IMR-90 (cell line): ENCODE measurements around the gene MAP1LC3B. TPM values are rescaled to one million over a fixed set of nuclear protein-coding genes. Genes with fewer than 3 reads are reported as not detected.

ENCODE experiments used
- ATAC-seq: fragments of 200-7000 bp; cut with Tn5 transposase; 2 replicates; pipeline ENCODE4 v1.9.1; 2020; ENCODE audit warnings: low read depth, mild to moderate bottlenecking, moderate library complexity
- BruUV-seq: library from RNA; stranded (reverse); fragments of 400-500 nt; replicated peaks from 2 replicates; lab custom pipeline; 2021; lab: Mats Ljungman, UMichigan
- CTCF ChIA-PET: fragments of 300-600 bp; formaldehyde crosslinking; extraction: SDS; loops from one replicate; lab custom pipeline; 2021; ENCODE audit warnings: antibody characterized with exemption; lab: Yijun Ruan, JAX
- POLR2A ChIA-PET: fragments of 300-600 bp; sonication (Branson Sonifier 250); formaldehyde crosslinking; loops from one replicate; lab custom pipeline; 2022; ENCODE audit warnings: antibody characterized with exemption; ENCODE audit not compliant: unreplicated experiment; lab: Charles Lee
- DNase-seq: peaks from one replicate; pipeline ENCODE4 v3.0.0; 2013
- H2AFZ ChIP-seq: replicated peaks from 2 replicates; pipeline ENCODE3; 2013; ENCODE audit warnings: low read length, mild to moderate bottlenecking; ENCODE audit not compliant: poor library complexity
- H2AK5ac ChIP-seq: 2 replicates; pipeline ENCODE4 v1.6.1; 2013; ENCODE audit warnings: low read depth, low read length, inconsistent platforms
- H2AK9ac ChIP-seq: replicated peaks from 2 replicates; pipeline ENCODE3; 2013; ENCODE audit warnings: mild to moderate bottlenecking, low read depth, low read length, moderate library complexity; ENCODE audit not compliant: poor library complexity
- H2BK120ac ChIP-seq: 2 replicates; pipeline ENCODE4 v1.6.1; 2013; ENCODE audit warnings: low read depth, low read length, inconsistent platforms
- H2BK15ac ChIP-seq: 3 replicates; pipeline ENCODE4 v1.6.1; 2013; ENCODE audit warnings: low read depth, low read length, inconsistent platforms
- H2BK20ac ChIP-seq: 2 replicates; pipeline ENCODE4 v1.6.1; 2013; ENCODE audit warnings: low read depth, mild to moderate bottlenecking, inconsistent platforms, low read length, moderate library complexity
- H2BK5ac ChIP-seq: 2 replicates; pipeline ENCODE4 v1.6.1; 2013; ENCODE audit warnings: mild to moderate bottlenecking, low read depth, low read length, inconsistent platforms; ENCODE audit not compliant: poor library complexity, severe bottlenecking
- H3K14ac ChIP-seq: replicated peaks from 2 replicates; pipeline ENCODE4 v1.6.1; 2013; ENCODE audit warnings: low read depth, low read length, inconsistent platforms
- H3K18ac ChIP-seq: 2 replicates; pipeline ENCODE4 v1.6.1; 2013; ENCODE audit warnings: low read depth, low read length, control low read depth
- H3K23ac ChIP-seq: 2 replicates; pipeline ENCODE4 v1.6.1; 2013; ENCODE audit warnings: low read depth, low read length, inconsistent platforms
- H3K27ac ChIP-seq: 2 replicates; pipeline ENCODE4 v1.5.1; 2013; ENCODE audit warnings: mild to moderate bottlenecking, control low read depth, low read length; ENCODE audit not compliant: insufficient read depth
- H3K27me3 ChIP-seq: 2 replicates; pipeline ENCODE4 v1.6.1; 2013; ENCODE audit warnings: low read length; ENCODE audit not compliant: control insufficient read depth, insufficient read depth
- H3K36me3 ChIP-seq: 2 replicates; pipeline ENCODE4 v1.6.1; 2013; ENCODE audit warnings: low read length, mixed read lengths; ENCODE audit not compliant: control insufficient read depth, insufficient read depth
- H3K4ac ChIP-seq: 2 replicates; pipeline ENCODE4 v1.6.1; 2013; ENCODE audit warnings: low read depth, low read length, inconsistent platforms
- H3K4me1 ChIP-seq: 2 replicates; pipeline ENCODE4 v1.6.1; 2013; ENCODE audit warnings: low read length, mixed read lengths; ENCODE audit not compliant: control insufficient read depth, insufficient read depth
- H3K4me2 ChIP-seq: 2 replicates; pipeline ENCODE4 v1.6.1; 2013; ENCODE audit warnings: low read depth, mild to moderate bottlenecking, control low read depth, low read length, moderate library complexity
- H3K4me3 ChIP-seq: 2 replicates; pipeline ENCODE4 v1.5.1; 2013; ENCODE audit warnings: low read depth, mild to moderate bottlenecking, control low read depth, low read length, moderate library complexity; ENCODE audit not compliant: insufficient read depth
- H3K56ac ChIP-seq: 2 replicates; pipeline ENCODE4 v1.6.1; 2013; ENCODE audit warnings: low read length, inconsistent platforms; ENCODE audit not compliant: insufficient read depth; ENCODE audit errors: extremely low read depth
- H3K79me1 ChIP-seq, 2 experiments: 2 replicates each; pipeline ENCODE4 v1.6.1; 2013; ENCODE audit warnings: low read length in 2 of 2, inconsistent platforms in 1 of 2, low read depth in 1 of 2
- H3K9ac ChIP-seq: 2 replicates; pipeline ENCODE4 v1.6.1; 2013; ENCODE audit warnings: low read depth, low read length, control low read depth
- H3K9me1 ChIP-seq: 2 replicates; pipeline ENCODE4 v1.6.1; 2013; ENCODE audit warnings: low read length, inconsistent platforms; ENCODE audit not compliant: insufficient read depth
- H3K9me3 ChIP-seq: 2 replicates; pipeline ENCODE4 v1.6.1; 2013; ENCODE audit warnings: low read length; ENCODE audit not compliant: control insufficient read depth, insufficient read depth
- H4K20me1 ChIP-seq: 2 replicates; pipeline ENCODE4 v1.6.1; 2013; ENCODE audit warnings: low read length, inconsistent platforms; ENCODE audit not compliant: insufficient read depth
- H4K5ac ChIP-seq: 2 replicates; pipeline ENCODE4 v1.6.1; 2013; ENCODE audit warnings: mild to moderate bottlenecking, low read depth, low read length, control low read depth
- H4K8ac ChIP-seq, 2 experiments: 2 replicates each; pipeline ENCODE4 v1.6.1; 2013; ENCODE audit warnings: low read depth in 2 of 2, low read length in 2 of 2, control low read depth in 1 of 2, inconsistent platforms in 1 of 2
- H4K91ac ChIP-seq: 2 replicates; pipeline ENCODE4 v1.6.1; 2013; ENCODE audit warnings: low read depth, low read length, inconsistent platforms; ENCODE audit not compliant: insufficient read depth
- BHLHE40 ChIP-seq: fragments of 150-350 bp; IDR thresholded peaks from 2 replicates; pipeline ENCODE4 v1.6.1; 2016; ENCODE audit warnings: mild to moderate bottlenecking, low read depth, low read length
- CEBPB ChIP-seq: IDR thresholded peaks from 2 replicates; pipeline ENCODE4 v1.6.1; 2012; ENCODE audit warnings: low read depth, low read length, improper control_type of control experiment
- CHD1 ChIP-seq: IDR thresholded peaks from 2 replicates; pipeline ENCODE4 v1.6.1; 2012; ENCODE audit warnings: low read depth, low read length, improper control_type of control experiment
- FOS ChIP-seq: fragments of 150-350 bp; IDR thresholded peaks from 2 replicates; pipeline ENCODE4 v1.6.1; 2016; ENCODE audit warnings: low read depth, low read length
- MAFK ChIP-seq: IDR thresholded peaks from 2 replicates; pipeline ENCODE4 v1.6.1; 2012; ENCODE audit warnings: low read depth, low read length, improper control_type of control experiment
- NFE2L2 ChIP-seq: fragments of 150-350 bp; IDR thresholded peaks from 2 replicates; pipeline ENCODE4 v1.6.1; 2016; ENCODE audit warnings: low read depth, mild to moderate bottlenecking, low read length
- RAD21 ChIP-seq: IDR thresholded peaks from 2 replicates; pipeline ENCODE4 v1.6.1; 2012; ENCODE audit warnings: low read length, improper control_type of control experiment
- RCOR1 ChIP-seq: IDR thresholded peaks from 2 replicates; pipeline ENCODE4 v1.6.1; 2012; ENCODE audit warnings: mild to moderate bottlenecking, low read length, improper control_type of control experiment; ENCODE audit not compliant: insufficient replicate concordance
- WGBS, 2 experiments: methylation state at CpG; one replicate each; pipeline versions ENCODE4 v1.1.5 to v1.1.7; 2013; ENCODE audit warnings: missing lambda C conversion rate in 2 of 2; ENCODE audit not compliant: insufficient read length in 1 of 2; ENCODE audit errors: extremely low coverage in 2 of 2; 5-methylcytosine and 5-hydroxymethylcytosine counted together
- dilution Hi-C: fragments of 300-500 bp; cut with HindIII; formaldehyde crosslinking; loops from one replicate; pipeline ENCODE4 v1.14.3; 2018; ENCODE audit warnings: low sequenced_read_pairs; ENCODE audit not compliant: unreplicated experiment
- in situ Hi-C: fragments of 300-500 bp; cut with MboI; formaldehyde crosslinking; loops from 3 replicates; pipeline ENCODE4 v1.14.3; 2019; ENCODE audit warnings: low sequenced_read_pairs, inconsistent platforms, mixed read lengths
- intact Hi-C: fragments of 100-400 bp; cut with micrococcal nuclease; formaldehyde crosslinking; loops from 2 replicates; pipeline ENCODE4 v1.10.0; 2022
- polyA plus RNA-seq, 3 experiments: library from polyadenylated mRNA; depleted of rRNA; stranded (reverse); fragments of >200 nt; gene quantifications; 2 replicates each; pipeline ENCODE4 v1.2.3, GENCODE V29; 2012; ENCODE audit warnings: low replicate concordance in 1 of 3
- total RNA-seq: library from RNA; depleted of rRNA; stranded (reverse); fragments of >200 nt; gene quantifications from 2 replicates; pipeline ENCODE4 v1.2.3, GENCODE V29; 2012
- TF ChIP-seq, protein P1 (sequence below): fragments of 150-350 bp; IDR thresholded peaks from 2 replicates; pipeline ENCODE4 v1.6.1; 2016; ENCODE audit warnings: low read depth, mild to moderate bottlenecking, low read length, moderate library complexity, borderline replicate concordance

Gene MAP1LC3B
- total and polyA plus RNA-seq, 2 of the 4 experiments (the other 2 are of a cell fraction) = 23.5 to 57.7 TPM

DNA sequence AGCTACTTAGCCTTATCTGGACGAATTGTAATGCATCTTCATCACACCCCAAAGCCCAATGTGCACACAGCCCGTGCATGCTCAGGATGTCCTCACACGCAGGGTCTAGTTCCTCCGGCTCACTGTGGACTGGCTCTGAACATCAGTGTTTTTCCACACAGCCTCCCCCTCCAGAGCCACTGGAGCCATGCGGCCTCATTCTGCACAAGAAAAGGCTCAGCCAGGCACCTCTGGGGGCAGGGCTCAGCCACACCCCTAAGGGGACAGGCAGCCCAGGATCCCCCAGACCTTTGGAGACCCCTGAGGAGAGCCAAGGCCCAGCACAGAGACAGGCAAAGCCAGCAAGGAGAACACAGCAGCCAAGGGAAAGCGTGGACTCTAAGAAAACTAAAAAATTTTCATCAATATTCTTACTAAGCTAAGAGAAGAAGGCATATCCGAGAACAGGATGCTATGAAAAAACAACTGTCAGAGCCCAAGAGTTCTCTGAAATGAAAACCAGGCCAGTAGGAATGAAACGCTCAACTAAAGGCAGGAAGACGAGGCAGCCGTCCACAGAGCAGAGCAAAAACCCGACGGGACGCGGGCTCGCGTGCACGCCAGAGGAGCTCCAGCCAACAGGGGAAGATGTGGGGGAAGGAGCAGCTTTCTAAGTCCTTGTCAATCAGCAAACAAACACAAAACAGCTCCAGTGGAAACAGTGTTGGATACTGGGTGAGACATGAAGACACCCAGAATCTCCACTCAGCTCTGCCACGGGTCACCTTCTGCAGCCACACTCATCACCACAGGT lies 34.5 kb downstream of the MAP1LC3B start:
- ATAC-seq = no peak
- DNase-seq = no peak
- H4K20me1 ChIP-seq = peaks cover 37% of the 10 kb centered on the region

More for the DNA sequence above, 34.5 kb downstream of the MAP1LC3B start:
- dilution Hi-C loops (no loop called here), in situ Hi-C loops (loop anchor here (10.0 kb wide), 1 partner anchor 148 kb away; no protein-coding TSS in a partner anchor), intact Hi-C loops (no loop called here)
- no TSS peak for BruUV-seq
- Histone ChIP-seq H2AK9ac (no peak overlapping the region), H4K5ac (no peak overlapping the region), H4K91ac (no peak overlapping the region), H2AK5ac (no peak overlapping the region), H3K9me1 (peaks cover 9% of the 10 kb centered on the region), H3K18ac (no peak overlapping the region), H4K8ac (no peak overlapping the region), H3K9ac (no peak overlapping the region), H3K4me1 (peaks cover 2% of the 10 kb centered on the region), H3K4me3 (no peak overlapping the region), H3K4me2 (no peak overlapping the region), H3K23ac (no peak overlapping the region), H3K27me3 (no peaks in the 10 kb centered on the region), H3K4ac (no peak overlapping the region), H3K56ac (no peak overlapping the region), H3K9me3 (no peaks in the 10 kb centered on the region), H2BK20ac (no peak overlapping the region), H2BK120ac (no peak overlapping the region), H3K36me3 (peaks cover 24% of the 10 kb centered on the region), H3K27ac (no peak overlapping the region), H2BK5ac (no peak overlapping the region), H3K14ac (no peak overlapping the region), H3K79me1 (peaks cover 18 to 61% of the 10 kb centered on the region in 2 experiments; a peak in 3 of 4 replicates), H2BK15ac (no peak overlapping the region), H2AFZ (no peak overlapping the region)
- ChIA-PET POLR2A (no interaction called here), CTCF (interaction anchor here (0.6 kb wide), 1 partner anchor 9 kb away, joined by 4 read pairs; no protein-coding TSS in a partner anchor)
- WGBS, 2 experiments = 75% methylated on average over 4 of the region's 18 CpGs; no CpG with 5 or more reads in 1 of the 2 experiments
- TF ChIP-seq BHLHE40 = no peak
- no peak for TF ChIP-seq CHD1
- no peak for TF ChIP-seq RCOR1
- no peak for TF ChIP-seq MAFK
- no peak for TF ChIP-seq CEBPB
- TF ChIP-seq, protein P1, sequence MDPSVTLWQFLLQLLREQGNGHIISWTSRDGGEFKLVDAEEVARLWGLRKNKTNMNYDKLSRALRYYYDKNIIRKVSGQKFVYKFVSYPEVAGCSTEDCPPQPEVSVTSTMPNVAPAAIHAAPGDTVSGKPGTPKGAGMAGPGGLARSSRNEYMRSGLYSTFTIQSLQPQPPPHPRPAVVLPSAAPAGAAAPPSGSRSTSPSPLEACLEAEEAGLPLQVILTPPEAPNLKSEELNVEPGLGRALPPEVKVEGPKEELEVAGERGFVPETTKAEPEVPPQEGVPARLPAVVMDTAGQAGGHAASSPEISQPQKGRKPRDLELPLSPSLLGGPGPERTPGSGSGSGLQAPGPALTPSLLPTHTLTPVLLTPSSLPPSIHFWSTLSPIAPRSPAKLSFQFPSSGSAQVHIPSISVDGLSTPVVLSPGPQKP = no peak
- no peak for TF ChIP-seq RAD21
- TF ChIP-seq NFE2L2 = no peak
- TF ChIP-seq FOS = no peak
